Measurements from ENCODE around the gene FMO1. TPM values are rescaled to one million over a fixed set of nuclear protein-coding genes. Genes with fewer than 3 reads are reported as not detected.

FMO1 gene
- total and polyA plus RNA-seq, 7 donors, result 0.03 to 0.30 (median 0.24) TPM; not detected in 3

GRCh38 chr1:171310661-171311087 lies 62.4 kb downstream of the FMO1 start:
- Histone ChIP-seq H3K27ac (no peak overlapping the region), H3K4me1 (no peaks in the 10 kb centered on the region), H3K9me3 (no peaks in the 10 kb centered on the region), H3K4me3 (no peak overlapping the region), H3K36me3 (ENCODE audit: insufficient read depth in 1 of 2, low read depth in 1 of 2) (no peaks in the 10 kb centered on the region), H3K27me3 (ENCODE audit: insufficient read depth in 3 of 3, low read length in 2 of 3) (no peaks in the 10 kb centered on the region)
- ATAC-seq, result no peak
- WGBS, 3 donors, result 34 to 36% (median 35%) methylated on average over 3 of the region's 3 CpGs
- intact Hi-C loops (cut with DNase I), result loop anchor here (5.0 to 10.0 kb wide), 3 partner anchors 63 to 343 kb away; partner anchors contain the start of gene FMO1 (in 1 of the 2)
- TF ChIP-seq, protein P1, sequence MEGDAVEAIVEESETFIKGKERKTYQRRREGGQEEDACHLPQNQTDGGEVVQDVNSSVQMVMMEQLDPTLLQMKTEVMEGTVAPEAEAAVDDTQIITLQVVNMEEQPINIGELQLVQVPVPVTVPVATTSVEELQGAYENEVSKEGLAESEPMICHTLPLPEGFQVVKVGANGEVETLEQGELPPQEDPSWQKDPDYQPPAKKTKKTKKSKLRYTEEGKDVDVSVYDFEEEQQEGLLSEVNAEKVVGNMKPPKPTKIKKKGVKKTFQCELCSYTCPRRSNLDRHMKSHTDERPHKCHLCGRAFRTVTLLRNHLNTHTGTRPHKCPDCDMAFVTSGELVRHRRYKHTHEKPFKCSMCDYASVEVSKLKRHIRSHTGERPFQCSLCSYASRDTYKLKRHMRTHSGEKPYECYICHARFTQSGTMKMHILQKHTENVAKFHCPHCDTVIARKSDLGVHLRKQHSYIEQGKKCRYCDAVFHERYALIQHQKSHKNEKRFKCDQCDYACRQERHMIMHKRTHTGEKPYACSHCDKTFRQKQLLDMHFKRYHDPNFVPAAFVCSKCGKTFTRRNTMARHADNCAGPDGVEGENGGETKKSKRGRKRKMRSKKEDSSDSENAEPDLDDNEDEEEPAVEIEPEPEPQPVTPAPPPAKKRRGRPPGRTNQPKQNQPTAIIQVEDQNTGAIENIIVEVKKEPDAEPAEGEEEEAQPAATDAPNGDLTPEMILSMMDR (IDR thresholded peaks at IDR 0.05), result no peak
- DNase-seq, result no peak

- no peaks in the 10 kb centered on the region for H3K27me3 ChIP-seq (ENCODE audit: insufficient read depth in 3 of 3, low read length in 2 of 3)
- DNase-seq (no peak), ATAC-seq (no peak)
- H3K4me1 ChIP-seq, result no peaks in the 10 kb centered on the region
- intact Hi-C loops (cut with DNase I), result loop anchor here (5.0 to 10.0 kb wide), 3 partner anchors 65 to 345 kb away; partner anchors contain the start of gene FMO1 (in 1 of the 2)
- no peak overlapping the region for H3K4me3 ChIP-seq
- H3K9me3 ChIP-seq, result no peaks in the 10 kb centered on the region
- H3K27ac ChIP-seq, result no peak overlapping the region
- no peaks in the 10 kb centered on the region for H3K36me3 ChIP-seq (ENCODE audit: insufficient read depth in 1 of 2, low read depth in 1 of 2)
- TF ChIP-seq, protein P1 (IDR thresholded peaks at IDR 0.05), result no peak
- 79 to 88% (median 88%) methylated on average over 8 of the region's 8 CpGs for WGBS, 3 donors
Observed at GRCh38 chr1:171311771-171312558, 63.7 kb downstream of the FMO1 start.

- intact Hi-C loops (cut with DNase I), result loop anchor here (1.0 to 10.0 kb wide), 4 partner anchors 66 to 346 kb away; partner anchors contain the start of gene FMO1 (in 1 of the 2)
- Histone ChIP-seq H3K36me3 (ENCODE audit: insufficient read depth in 1 of 2, low read depth in 1 of 2) (no peaks in the 10 kb centered on the region), H3K27ac (peak overlapping the region; percentile 31), H3K4me1 (no peaks in the 10 kb centered on the region), H3K27me3 (ENCODE audit: insufficient read depth in 3 of 3, low read length in 2 of 3) (no peaks in the 10 kb centered on the region), H3K4me3 (no peak overlapping the region), H3K9me3 (no peaks in the 10 kb centered on the region)
- 3 to 21% (median 14%) methylated on average over 1 of the region's 1 CpG for WGBS, 3 donors
- TF ChIP-seq, protein P1 (IDR thresholded peaks at IDR 0.05), result no peak
- DNase-seq (no peak), ATAC-seq (peak in 1 of 4 donors; percentile 5)
Observed at GRCh38 chr1:171313319-171313834, 65.1 kb downstream of the FMO1 start.

- 0 to 1% (median 0%) methylated on average over 10 of the region's 10 CpGs for WGBS, 3 donors
- H3K9me3 ChIP-seq, result no peaks in the 10 kb centered on the region
- no peaks in the 10 kb centered on the region for H3K27me3 ChIP-seq (ENCODE audit: insufficient read depth in 3 of 3, low read length in 2 of 3)
- intact Hi-C loops (cut with DNase I), result loop anchor here (1.0 to 10.0 kb wide), 4 partner anchors 67 to 347 kb away; partner anchors contain the start of gene FMO1 (in 1 of the 2)
- peak; percentile 97 to 100 (median 100) for ATAC-seq
- H3K4me3 ChIP-seq, result peak within 1 kb of the TSS; percentile 50
- TF ChIP-seq, protein P1 (IDR thresholded peaks at IDR 0.05), result peak; percentile 59
- DNase-seq, result peak; percentile 70 to 75
- peak within 1 kb of the TSS; percentile 51 for H3K27ac ChIP-seq
- no peaks in the 10 kb centered on the region for H3K36me3 ChIP-seq (ENCODE audit: insufficient read depth in 1 of 2, low read depth in 1 of 2)
- no peaks in the 10 kb centered on the region for H3K4me1 ChIP-seq
Observed at GRCh38 chr1:171313835-171314320, 65.6 kb downstream of the FMO1 start, which contains the start of gene FMO4. Gene FMO4, plus strand, starts transcription at chr1:171314183. Its CDS starts 5,643 bp downstream, at chr1:171319826.
